WTC11 (cell line): ENCODE data around the gene CTDNEP1.

Experiments
- EMX1 ChIP-seq: fragments of 250-450 bp; sonication (Bioruptor Pico); IDR thresholded peaks from 2 replicates; pipeline ENCODE4 v1.8.0; 2021; ENCODE audit warnings: mild to moderate bottlenecking
- ETV6 ChIP-seq: sonication (generic); formaldehyde crosslinking; IDR thresholded peaks from 2 replicates; pipeline ENCODE4 v1.8.1; 2022; ENCODE audit warnings: mild to moderate bottlenecking, missing genetic modification reagents
- FOXJ3 ChIP-seq: sonication (generic); formaldehyde crosslinking; IDR thresholded peaks from 2 replicates; pipeline ENCODE4 v1.9.0; 2021; ENCODE audit warnings: missing genetic modification reagents, mild to moderate bottlenecking, borderline replicate concordance
- GABPB1 ChIP-seq: sonication (generic); formaldehyde crosslinking; IDR thresholded peaks from 2 replicates; pipeline ENCODE4 v1.8.1; 2023; ENCODE audit warnings: mild to moderate bottlenecking, missing genetic modification reagents
- USF2 ChIP-seq: sonication (generic); formaldehyde crosslinking; IDR thresholded peaks from 2 replicates; pipeline ENCODE4 v1.8.1; 2023; ENCODE audit warnings: mild to moderate bottlenecking, missing genetic modification reagents, moderate library complexity
- ZNF219 ChIP-seq: sonication (generic); formaldehyde crosslinking; IDR thresholded peaks from 2 replicates; pipeline ENCODE4 v1.8.0; 2023; ENCODE audit warnings: missing genetic modification reagents, mild to moderate bottlenecking, borderline replicate concordance
- TF ChIP-seq, protein P1 (sequence below): fragments of 200-600 bp; IDR thresholded peaks from 2 replicates; pipeline ENCODE4 v1.8.0; 2022; ENCODE audit warnings: antibody characterized with exemption
- TF ChIP-seq, protein P2 (sequence below): sonication (generic); formaldehyde crosslinking; IDR thresholded peaks from 2 replicates; pipeline ENCODE4 v1.8.1; 2022; ENCODE audit warnings: mild to moderate bottlenecking, moderate library complexity, missing genetic modification reagents
- TF ChIP-seq, protein P3 (sequence below): sonication (generic); formaldehyde crosslinking; IDR thresholded peaks from 2 replicates; pipeline ENCODE4 v1.8.0; 2022; ENCODE audit warnings: mild to moderate bottlenecking, missing genetic modification reagents
- TF ChIP-seq, protein P4 (sequence below): sonication (generic); formaldehyde crosslinking; IDR thresholded peaks from 2 replicates; pipeline ENCODE4 v1.8.1; 2023; ENCODE audit warnings: mild to moderate bottlenecking, missing genetic modification reagents

DNA sequence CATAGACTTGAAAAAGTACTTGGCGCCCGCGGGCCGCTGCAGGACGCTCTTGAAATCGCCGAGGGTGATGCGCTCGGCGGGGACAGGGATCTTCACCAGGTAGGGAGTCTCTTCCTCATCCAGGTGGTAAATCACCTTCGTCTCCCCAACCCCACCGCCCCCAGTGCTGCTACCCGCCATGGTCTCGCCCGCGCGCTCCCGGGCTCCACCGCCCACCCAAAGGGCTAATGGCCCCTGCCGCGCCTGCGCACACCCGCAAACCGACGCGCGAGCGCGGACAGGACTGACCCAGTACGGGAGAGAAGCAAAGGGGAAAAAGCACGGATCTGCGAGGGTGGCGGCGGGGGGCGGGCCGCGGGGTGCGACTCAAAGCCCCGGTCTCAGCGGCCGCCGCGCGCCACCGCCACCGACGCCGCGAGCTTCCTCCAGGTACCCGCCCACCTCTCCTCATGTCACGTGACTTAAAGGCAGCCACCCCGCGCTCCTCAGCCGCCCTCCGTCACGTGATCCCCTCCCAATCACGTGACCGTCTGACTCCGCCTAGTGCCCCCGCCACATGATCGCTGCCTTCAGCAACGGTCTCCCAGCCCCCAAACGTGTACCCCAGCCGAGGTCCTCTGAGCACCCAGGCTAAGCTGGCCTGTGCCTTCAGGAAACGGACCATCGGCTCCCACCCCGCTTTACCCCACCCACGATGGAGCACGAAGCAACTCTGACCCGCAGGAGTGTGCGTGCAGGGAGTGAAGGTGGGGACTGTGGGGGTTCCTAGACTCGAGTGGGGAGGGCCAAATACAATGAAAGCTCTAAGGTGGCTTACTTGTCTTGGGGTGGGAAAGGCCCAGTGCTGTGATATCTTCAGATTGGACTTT, 17.2 kb downstream of the CTDNEP1 start, which contains the start of gene DVL2:
- TF ChIP-seq, protein P1, sequence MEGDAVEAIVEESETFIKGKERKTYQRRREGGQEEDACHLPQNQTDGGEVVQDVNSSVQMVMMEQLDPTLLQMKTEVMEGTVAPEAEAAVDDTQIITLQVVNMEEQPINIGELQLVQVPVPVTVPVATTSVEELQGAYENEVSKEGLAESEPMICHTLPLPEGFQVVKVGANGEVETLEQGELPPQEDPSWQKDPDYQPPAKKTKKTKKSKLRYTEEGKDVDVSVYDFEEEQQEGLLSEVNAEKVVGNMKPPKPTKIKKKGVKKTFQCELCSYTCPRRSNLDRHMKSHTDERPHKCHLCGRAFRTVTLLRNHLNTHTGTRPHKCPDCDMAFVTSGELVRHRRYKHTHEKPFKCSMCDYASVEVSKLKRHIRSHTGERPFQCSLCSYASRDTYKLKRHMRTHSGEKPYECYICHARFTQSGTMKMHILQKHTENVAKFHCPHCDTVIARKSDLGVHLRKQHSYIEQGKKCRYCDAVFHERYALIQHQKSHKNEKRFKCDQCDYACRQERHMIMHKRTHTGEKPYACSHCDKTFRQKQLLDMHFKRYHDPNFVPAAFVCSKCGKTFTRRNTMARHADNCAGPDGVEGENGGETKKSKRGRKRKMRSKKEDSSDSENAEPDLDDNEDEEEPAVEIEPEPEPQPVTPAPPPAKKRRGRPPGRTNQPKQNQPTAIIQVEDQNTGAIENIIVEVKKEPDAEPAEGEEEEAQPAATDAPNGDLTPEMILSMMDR = no peak
- TF ChIP-seq GABPB1 (CRISPR knock-in tag) (peak; percentile 74), ETV6 (CRISPR knock-in tag) (peak; percentile 93), FOXJ3 (CRISPR knock-in tag) (no peak), USF2 (CRISPR knock-in tag) (peak; percentile 100), ZNF219 (CRISPR knock-in tag) (no peak), EMX1 (CRISPR knock-in tag) (peak; percentile 88)
- TF ChIP-seq, protein P2, sequence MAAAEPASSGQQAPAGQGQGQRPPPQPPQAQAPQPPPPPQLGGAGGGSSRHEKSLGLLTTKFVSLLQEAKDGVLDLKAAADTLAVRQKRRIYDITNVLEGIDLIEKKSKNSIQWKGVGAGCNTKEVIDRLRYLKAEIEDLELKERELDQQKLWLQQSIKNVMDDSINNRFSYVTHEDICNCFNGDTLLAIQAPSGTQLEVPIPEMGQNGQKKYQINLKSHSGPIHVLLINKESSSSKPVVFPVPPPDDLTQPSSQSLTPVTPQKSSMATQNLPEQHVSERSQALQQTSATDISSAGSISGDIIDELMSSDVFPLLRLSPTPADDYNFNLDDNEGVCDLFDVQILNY = 0 out of 2 replicates have a peak, but pooled peaks have one; percentile 84
- TF ChIP-seq, protein P3, sequence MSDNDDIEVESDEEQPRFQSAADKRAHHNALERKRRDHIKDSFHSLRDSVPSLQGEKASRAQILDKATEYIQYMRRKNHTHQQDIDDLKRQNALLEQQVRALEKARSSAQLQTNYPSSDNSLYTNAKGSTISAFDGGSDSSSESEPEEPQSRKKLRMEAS (CRISPR knock-in tag) = peak; percentile 73
- TF ChIP-seq, protein P4, sequence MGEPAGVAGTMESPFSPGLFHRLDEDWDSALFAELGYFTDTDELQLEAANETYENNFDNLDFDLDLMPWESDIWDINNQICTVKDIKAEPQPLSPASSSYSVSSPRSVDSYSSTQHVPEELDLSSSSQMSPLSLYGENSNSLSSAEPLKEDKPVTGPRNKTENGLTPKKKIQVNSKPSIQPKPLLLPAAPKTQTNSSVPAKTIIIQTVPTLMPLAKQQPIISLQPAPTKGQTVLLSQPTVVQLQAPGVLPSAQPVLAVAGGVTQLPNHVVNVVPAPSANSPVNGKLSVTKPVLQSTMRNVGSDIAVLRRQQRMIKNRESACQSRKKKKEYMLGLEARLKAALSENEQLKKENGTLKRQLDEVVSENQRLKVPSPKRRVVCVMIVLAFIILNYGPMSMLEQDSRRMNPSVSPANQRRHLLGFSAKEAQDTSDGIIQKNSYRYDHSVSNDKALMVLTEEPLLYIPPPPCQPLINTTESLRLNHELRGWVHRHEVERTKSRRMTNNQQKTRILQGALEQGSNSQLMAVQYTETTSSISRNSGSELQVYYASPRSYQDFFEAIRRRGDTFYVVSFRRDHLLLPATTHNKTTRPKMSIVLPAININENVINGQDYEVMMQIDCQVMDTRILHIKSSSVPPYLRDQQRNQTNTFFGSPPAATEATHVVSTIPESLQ (CRISPR knock-in tag) = no peak
